Large intestine (tissue), 12 donors: Measurements from ENCODE around the gene KIF1C. TPM values are rescaled to one million over a fixed set of nuclear protein-coding genes. Genes with fewer than 3 reads are reported as not detected.

ENCODE experiments used
- DNase-seq, 2 donors: peaks; one replicate each; pipeline versions ENCODE4 v3.0.0 to v3.0.0-alpha.2; 2013
- H3K27ac ChIP-seq: one replicate; pipeline ENCODE4 v1.5.1; 2013; ENCODE audit warnings: low read length
- H3K27me3 ChIP-seq: 2 replicates; pipeline ENCODE4 v1.6.1; 2013; ENCODE audit warnings: low read length; ENCODE audit not compliant: control insufficient read depth, insufficient read depth
- H3K36me3 ChIP-seq: 2 replicates; pipeline ENCODE4 v1.6.1; 2013; ENCODE audit warnings: low read length; ENCODE audit not compliant: control insufficient read depth, insufficient read depth
- H3K4me1 ChIP-seq: one replicate; pipeline ENCODE4 v1.6.1; 2013; ENCODE audit warnings: low read length; ENCODE audit not compliant: control insufficient read depth, insufficient read depth
- H3K4me3 ChIP-seq: one replicate; pipeline ENCODE4 v1.5.1; 2013; ENCODE audit warnings: low read length
- H3K9me3 ChIP-seq: one replicate; pipeline ENCODE4 v1.6.1; 2013; ENCODE audit warnings: mild to moderate bottlenecking, low read depth, low read length, moderate library complexity; ENCODE audit not compliant: control insufficient read depth
- WGBS: methylation state at CpG from one replicate; pipeline ENCODE4 v1.1.5; 2013; ENCODE audit warnings: low lambda C conversion rate; ENCODE audit not compliant: insufficient coverage; 5-methylcytosine and 5-hydroxymethylcytosine counted together
- long read RNA-seq, 11 donors: transcript quantifications; one replicate each; lab custom pipeline, GENCODE V29; 2026
- polyA plus RNA-seq: library from polyadenylated mRNA; unstranded; fragments of 120-200 nt; gene quantifications from one replicate; pipeline ENCODE4 v1.2.1, GENCODE V29; 2013

The KIF1C gene
- polyA plus RNA-seq: 69.2 TPM
- long read RNA-seq, donor 1, full-length matches to known transcripts: 8 of 8 reads
- long read RNA-seq, donor 1, partial matches to known transcripts: 0 of 8 reads
- long read RNA-seq, donor 1, other reads (novel, unspliced or antisense): 0 of 8 reads
- long read RNA-seq, donor 2, full-length matches to known transcripts: 5 of 24 reads
- long read RNA-seq, donor 2, partial matches to known transcripts: 14 of 24 reads
- long read RNA-seq, donor 2, other reads (novel, unspliced or antisense): 5 of 24 reads
- long read RNA-seq, donor 3: 0 reads
- long read RNA-seq, donor 4, full-length matches to known transcripts: 1 of 1 reads
- long read RNA-seq, donor 4, partial matches to known transcripts: 0 of 1 reads
- long read RNA-seq, donor 4, other reads (novel, unspliced or antisense): 0 of 1 reads
- long read RNA-seq, donor 5, full-length matches to known transcripts: 5 of 5 reads
- long read RNA-seq, donor 5, partial matches to known transcripts: 0 of 5 reads
- long read RNA-seq, donor 5, other reads (novel, unspliced or antisense): 0 of 5 reads
- long read RNA-seq, donor 6, full-length matches to known transcripts: 11 of 11 reads
- long read RNA-seq, donor 6, partial matches to known transcripts: 0 of 11 reads
- long read RNA-seq, donor 6, other reads (novel, unspliced or antisense): 0 of 11 reads
- long read RNA-seq, donor 7, full-length matches to known transcripts: 3 of 3 reads
- long read RNA-seq, donor 7, partial matches to known transcripts: 0 of 3 reads
- long read RNA-seq, donor 7, other reads (novel, unspliced or antisense): 0 of 3 reads
- long read RNA-seq, donor 8, full-length matches to known transcripts: 8 of 8 reads
- long read RNA-seq, donor 8, partial matches to known transcripts: 0 of 8 reads
- long read RNA-seq, donor 8, other reads (novel, unspliced or antisense): 0 of 8 reads
- long read RNA-seq, donor 9, full-length matches to known transcripts: 3 of 3 reads
- long read RNA-seq, donor 9, partial matches to known transcripts: 0 of 3 reads
- long read RNA-seq, donor 9, other reads (novel, unspliced or antisense): 0 of 3 reads
- long read RNA-seq, donor 10, full-length matches to known transcripts: 13 of 46 reads
- long read RNA-seq, donor 10, partial matches to known transcripts: 33 of 46 reads
- long read RNA-seq, donor 10, other reads (novel, unspliced or antisense): 0 of 46 reads
- long read RNA-seq, donor 11, full-length matches to known transcripts: 4 of 27 reads
- long read RNA-seq, donor 11, partial matches to known transcripts: 23 of 27 reads
- long read RNA-seq, donor 11, other reads (novel, unspliced or antisense): 0 of 27 reads

GRCh38 chr17:4997302-4998026 lies at the start of gene KIF1C, which contains the start of gene INCA1:
TSS of gene KIF1C (plus strand) at chr17:4997950. CDS start at chr17:5000247, 2,297 bp downstream.
TSS of gene INCA1 (minus strand) at chr17:4997522. CDS start at chr17:4994437, 3,085 bp downstream.
- whole genome bisulfite sequencing: no CpG with 5 or more reads among the region's 93 CpGs
- H3K27me3 ChIP-seq: no peaks in the 10 kb centered on the region
- H3K27ac ChIP-seq: peak within 1 kb of the TSS; percentile 90
- peak within 1 kb of the TSS; percentile 96 for H3K4me3 ChIP-seq
- H3K36me3 ChIP-seq: peaks cover 25% of the 10 kb centered on the region
- peak; percentile 89 to 96 for DNase-seq
- H3K4me1 ChIP-seq: peaks cover 16% of the 10 kb centered on the region
- H3K9me3 ChIP-seq: no peaks in the 10 kb centered on the region

DNA sequence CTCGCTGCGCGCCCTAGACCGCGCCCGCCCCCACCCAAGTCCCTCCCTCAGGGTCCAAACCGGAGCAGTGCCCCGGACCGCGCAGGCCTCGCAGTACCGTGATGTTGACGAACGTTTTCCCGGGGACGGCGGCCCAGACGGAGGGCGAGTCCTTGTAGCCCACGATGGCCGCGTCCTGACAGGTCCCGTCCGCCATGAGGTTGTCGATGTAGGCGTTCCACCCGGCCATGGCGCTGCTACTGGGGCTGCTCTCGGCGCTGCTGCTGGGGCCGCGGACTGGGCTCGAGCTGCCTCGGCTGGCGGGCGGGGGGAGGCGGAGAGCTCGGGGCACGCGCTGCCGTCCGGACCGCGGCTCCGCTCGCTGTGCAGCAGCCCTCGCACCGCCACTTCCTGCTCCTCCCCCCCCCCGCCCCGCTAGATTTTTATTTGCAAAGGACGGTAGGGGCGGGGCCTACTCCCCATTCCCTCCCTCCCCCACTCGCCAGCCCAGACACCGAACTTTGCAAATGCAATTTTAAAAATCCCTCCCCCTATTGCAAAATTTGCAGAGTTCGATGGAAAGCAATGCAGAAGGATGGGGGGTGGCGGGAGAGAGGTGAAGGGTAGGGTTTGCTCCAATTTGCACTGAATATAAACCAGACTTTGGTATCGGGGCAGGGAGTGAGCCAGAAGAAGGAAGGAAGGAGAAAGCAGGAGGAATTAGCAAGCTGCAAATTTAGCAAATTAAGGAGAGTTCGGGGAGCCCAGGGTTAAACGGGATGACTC lies 49.4 kb upstream of the KIF1C start, which contains the start of gene PFN1:
PFN1 (minus strand) TSS at position 365 of the 765 bp plus-strand sequence; CDS start at position 229, 136 bp downstream.
- H3K9me3 ChIP-seq: no peaks in the 10 kb centered on the region
- H3K36me3 ChIP-seq: peaks cover 38% of the 10 kb centered on the region
- H3K27me3 ChIP-seq: no peaks in the 10 kb centered on the region
- WGBS: no CpG with 5 or more reads among the region's 59 CpGs
- H3K27ac ChIP-seq: peak within 1 kb of the TSS; percentile 100
- H3K4me3 ChIP-seq: peak within 1 kb of the TSS; percentile 100
- peak; percentile 82 to 92 for DNase-seq
- peaks cover 43% of the 10 kb centered on the region for H3K4me1 ChIP-seq

DNA sequence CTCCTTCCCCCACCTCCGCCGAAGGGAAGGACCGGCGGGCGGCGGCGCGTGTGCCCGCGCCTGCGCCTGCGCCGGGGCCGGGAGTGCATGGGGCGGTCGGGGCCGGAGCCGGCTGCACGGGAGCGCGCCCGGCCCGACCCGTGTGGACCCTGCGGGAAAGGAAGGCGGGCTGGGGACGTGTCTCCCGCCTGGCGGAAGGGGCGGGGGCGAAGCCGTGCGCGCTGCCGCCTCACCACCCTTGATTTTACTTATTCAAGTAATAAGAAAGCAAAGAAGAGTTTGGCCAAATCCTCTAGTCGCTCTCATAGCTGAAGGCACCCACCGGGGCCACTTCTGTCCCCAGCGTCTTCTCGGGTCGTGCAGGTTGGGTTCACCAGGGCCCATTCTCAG lies 48.8 kb upstream of the KIF1C start:
- Histone ChIP-seq H3K9me3 (no peaks in the 10 kb centered on the region), H3K4me3 (peak overlapping the region; percentile 100), H3K36me3 (peaks cover 32% of the 10 kb centered on the region), H3K4me1 (peaks cover 43% of the 10 kb centered on the region), H3K27me3 (no peaks in the 10 kb centered on the region), H3K27ac (peak overlapping the region; percentile 100)
- DNase-seq: peak; percentile 93 to 97
- WGBS: 0% methylated on average over 3 of the region's 40 CpGs

GRCh38 chr17:4949321-4950074 lies 48.3 kb upstream of the KIF1C start:
- no peaks in the 10 kb centered on the region for H3K9me3 ChIP-seq
- peak overlapping the region; percentile 100 for H3K27ac ChIP-seq
- no peaks in the 10 kb centered on the region for H3K27me3 ChIP-seq
- DNase-seq: peak; percentile 70 to 90
- H3K4me1 ChIP-seq: peaks cover 43% of the 10 kb centered on the region
- peaks cover 27% of the 10 kb centered on the region for H3K36me3 ChIP-seq
- WGBS: no CpG with 5 or more reads among the region's 75 CpGs
- H3K4me3 ChIP-seq: peak overlapping the region; percentile 100

GRCh38 chr17:4950075-4950745 lies 47.5 kb upstream of the KIF1C start:
- Histone ChIP-seq H3K4me1 (peaks cover 36% of the 10 kb centered on the region), H3K4me3 (peak overlapping the region; percentile 61)
- DNase-seq: no peak

DNA sequence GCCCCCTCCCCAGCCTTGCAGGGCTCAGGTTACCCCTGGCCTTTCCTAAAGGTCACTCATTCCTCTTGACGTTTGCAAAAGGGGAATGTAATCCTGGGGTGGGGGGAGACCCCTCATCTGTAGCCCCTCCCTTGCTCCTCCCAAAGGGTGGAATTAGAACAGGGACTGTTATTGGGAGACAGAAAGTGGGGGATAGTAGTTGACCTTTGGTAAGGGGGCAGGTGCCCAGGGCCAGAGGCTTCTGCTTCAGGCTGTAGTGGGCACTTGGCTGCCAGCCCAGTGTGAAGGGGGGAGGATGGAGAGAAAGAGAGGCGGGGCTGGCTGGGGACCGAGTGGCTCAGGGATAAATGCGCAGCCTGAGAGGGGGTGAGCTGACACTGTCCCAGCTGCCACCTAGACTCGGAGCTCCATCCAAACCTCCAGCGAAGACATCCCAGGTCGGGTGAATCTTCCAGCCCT lies 47.0 kb upstream of the KIF1C start, which contains the start of gene ENO3:
ENO3 (plus strand) TSS at position 374 of the 459 bp plus-strand sequence. CDS start 711 bp downstream, outside the sequence.
- DNase-seq: peak in 1 of 2 donors; percentile 36
- no CpG with 5 or more reads among the region's 7 CpGs for WGBS
- Histone ChIP-seq H3K9me3 (no peaks in the 10 kb centered on the region), H3K27me3 (no peaks in the 10 kb centered on the region), H3K4me3 (peak within 1 kb of the TSS; percentile 61), H3K4me1 (peaks cover 30% of the 10 kb centered on the region), H3K36me3 (peaks cover 14% of the 10 kb centered on the region), H3K27ac (peak within 1 kb of the TSS; percentile 100)

More at GRCh38 chr17:4950075-4950745, 47.5 kb upstream of the KIF1C start:
- Histone ChIP-seq H3K27me3 (no peaks in the 10 kb centered on the region), H3K27ac (peak overlapping the region; percentile 100), H3K9me3 (no peaks in the 10 kb centered on the region), H3K36me3 (peaks cover 20% of the 10 kb centered on the region)
- no CpG with 5 or more reads among the region's 52 CpGs for WGBS

- Histone ChIP-seq H3K36me3 (peaks cover 7% of the 10 kb centered on the region), H3K27ac (no peak overlapping the region), H3K9me3 (no peaks in the 10 kb centered on the region), H3K27me3 (no peaks in the 10 kb centered on the region), H3K4me3 (no peak overlapping the region), H3K4me1 (peaks cover 25% of the 10 kb centered on the region)
- WGBS: no CpG with 5 or more reads among the region's 3 CpGs
- no peak for DNase-seq
Measured at GRCh38 chr17:4951486-4951885, 46.3 kb upstream of the KIF1C start.

DNA sequence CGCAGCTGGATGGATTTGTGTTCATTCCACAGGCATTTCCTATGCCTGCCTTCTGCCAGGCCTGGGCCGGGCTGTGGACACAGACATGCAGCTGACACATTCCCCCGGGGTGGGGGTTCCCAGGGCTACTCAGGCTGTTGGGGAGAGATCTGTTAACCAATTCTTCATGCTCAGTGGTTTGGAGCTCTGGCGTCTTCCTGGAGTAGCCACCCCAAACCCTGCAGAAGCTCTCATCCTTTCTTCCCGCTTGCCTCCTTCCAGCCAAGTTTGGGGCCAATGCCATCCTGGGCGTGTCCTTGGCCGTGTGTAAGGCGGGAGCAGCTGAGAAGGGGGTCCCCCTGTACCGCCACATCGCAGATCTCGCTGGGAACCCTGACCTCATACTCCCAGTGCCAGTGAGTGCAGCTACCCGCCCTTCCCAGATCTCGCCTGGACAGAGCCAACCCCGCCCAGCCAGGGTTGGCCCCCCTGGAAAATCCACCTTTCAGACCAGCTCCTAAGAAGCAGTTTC lies 44.2 kb upstream of the KIF1C start:
- H3K4me3 ChIP-seq: no peak overlapping the region
- H3K27me3 ChIP-seq: no peaks in the 10 kb centered on the region
- H3K27ac ChIP-seq: no peak overlapping the region
- H3K4me1 ChIP-seq: peaks cover 20% of the 10 kb centered on the region
- H3K36me3 ChIP-seq: peaks cover 6% of the 10 kb centered on the region
- WGBS: no CpG with 5 or more reads among the region's 14 CpGs
- no peaks in the 10 kb centered on the region for H3K9me3 ChIP-seq
- no peak for DNase-seq
